Stimulated activated CD8-positive, alpha-beta memory T cell treated with anti-CD3 and anti-CD28 coated beads, Interleukin-4, amount 100 ng/mL, for 48 hours (primary cell): ENCODE results near the gene CUEDC1.
A peak's percentile ranks its signal among the peaks of the same experiment; 100 is the strongest.

Experiments used
- DNase-seq: peaks from one replicate; pipeline ENCODE4 v3.0.0-alpha.2; 2020

The CUEDC1 gene

DNA sequence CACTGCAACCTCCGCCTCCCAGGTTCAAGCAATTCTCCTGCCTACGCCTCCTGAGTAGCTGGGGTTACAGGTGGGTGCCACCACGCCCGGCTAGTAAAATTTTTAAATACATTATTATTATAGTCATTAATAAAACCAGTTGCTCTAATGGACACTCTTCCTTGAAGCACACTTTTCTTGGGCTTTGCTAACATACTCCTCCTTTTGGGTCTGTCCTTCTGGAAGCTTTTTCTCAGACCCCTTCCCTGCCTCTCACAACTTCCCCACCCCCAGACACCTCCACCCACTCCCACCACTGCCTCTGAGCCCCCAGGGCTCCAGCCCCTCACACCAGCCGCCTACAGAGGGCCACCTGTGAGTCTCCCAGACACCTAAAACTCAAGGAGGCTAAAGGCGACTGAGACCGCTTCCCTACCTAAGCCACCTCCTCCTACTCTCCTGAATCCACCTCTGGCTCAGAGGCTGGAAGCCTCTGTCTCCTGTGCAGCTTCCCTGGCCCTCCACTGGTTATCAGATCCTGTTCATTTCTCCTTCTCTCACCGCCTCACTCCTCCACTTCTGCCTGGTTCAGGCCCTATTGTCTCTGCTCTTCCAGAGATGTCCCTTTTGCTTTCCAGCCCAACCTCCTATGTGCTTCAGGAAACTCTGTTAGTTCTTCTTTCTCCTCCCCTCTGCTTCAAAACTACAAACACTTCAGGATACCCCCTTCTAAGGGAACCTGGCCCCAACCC lies 2.1 kb upstream of the CUEDC1 start:
- no peak for DNase-seq

DNA sequence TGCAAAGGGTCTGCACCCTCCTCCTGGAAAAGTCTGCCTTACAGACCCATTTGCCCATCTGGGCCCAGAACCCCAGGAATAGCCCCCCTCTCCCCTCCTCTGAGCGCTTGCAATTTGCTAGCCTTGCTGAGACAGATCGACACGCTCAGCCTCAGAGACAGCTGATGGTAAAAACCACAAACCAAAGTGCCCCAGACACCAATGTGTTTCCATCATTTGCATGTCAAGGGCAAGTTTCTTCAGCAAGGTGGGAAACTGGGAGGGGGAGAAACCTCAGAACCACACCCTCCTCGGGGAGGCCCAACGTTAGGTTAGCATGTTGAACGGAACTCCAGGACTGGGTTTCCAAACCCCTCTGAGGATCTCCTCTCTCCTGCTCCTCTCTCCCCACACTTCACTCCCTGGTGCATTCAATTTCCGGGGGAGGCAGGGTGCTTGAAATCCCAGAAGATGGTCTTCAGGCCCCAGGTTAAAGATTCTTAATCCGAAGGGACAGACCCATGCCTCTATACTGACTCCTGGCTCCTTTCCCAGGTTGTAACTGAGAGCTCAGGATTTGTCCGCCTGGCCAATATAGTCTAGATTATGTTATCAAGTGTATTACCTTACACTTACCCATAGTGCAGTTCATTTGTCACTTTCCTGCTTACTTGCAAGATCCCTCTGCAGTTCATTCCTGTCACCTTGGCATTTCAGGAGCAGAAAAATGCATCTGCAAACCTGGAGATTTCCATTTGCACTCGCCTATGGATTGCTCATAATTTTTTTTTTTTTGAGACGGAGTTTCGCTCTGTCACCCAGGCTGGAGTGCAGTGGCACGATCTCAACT lies 1.3 kb upstream of the CUEDC1 start:
- peak; percentile 52 for DNase-seq

- DNase-seq: no peak
Measured at GRCh38 chr17:57954397-57955182, 622 bp downstream of the CUEDC1 start.

- DNase-seq: no peak
Measured at GRCh38 chr17:57953705-57954396, 1.4 kb downstream of the CUEDC1 start.

DNA sequence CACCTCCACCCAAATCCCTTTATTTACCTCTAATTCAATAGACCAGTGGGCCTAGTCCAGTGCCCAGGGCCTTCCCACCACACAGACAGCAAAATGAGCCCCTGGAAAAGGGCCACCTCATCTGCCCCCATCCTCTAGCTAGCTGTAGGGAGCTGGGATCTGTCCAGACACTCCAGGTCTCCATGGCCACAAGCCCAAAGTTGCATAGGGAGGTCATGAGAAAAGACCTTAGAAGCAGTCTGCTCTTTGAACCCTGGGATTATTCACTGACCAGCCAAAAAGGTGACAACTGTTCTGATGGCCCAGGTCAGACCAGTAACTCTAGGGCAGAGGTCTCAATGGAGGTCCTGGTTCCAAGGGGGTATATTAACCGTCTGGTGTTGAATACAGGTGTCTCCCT lies 2.0 kb downstream of the CUEDC1 start:
- no peak for DNase-seq

DNA sequence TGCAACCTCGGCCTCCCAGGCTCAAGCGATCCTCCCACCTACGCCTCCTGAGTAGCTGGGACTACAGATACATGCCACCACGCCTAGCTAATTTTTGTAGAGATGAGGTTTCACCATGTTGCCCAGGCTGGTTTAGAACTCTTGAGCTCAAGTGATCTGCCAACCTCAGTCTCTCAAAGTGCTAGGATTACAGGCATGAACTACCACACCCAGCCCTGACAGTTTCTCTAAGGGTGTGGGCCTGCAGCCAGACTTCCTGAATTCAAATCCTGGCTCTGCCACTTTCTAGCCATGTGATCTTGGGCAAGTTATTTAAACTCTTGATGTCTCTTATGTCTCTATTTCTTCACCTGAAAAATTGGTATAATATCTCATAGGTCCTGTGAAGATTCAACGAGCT lies 5.6 kb downstream of the CUEDC1 start:
- no peak for DNase-seq

GRCh38 chr17:57948555-57949420 lies 6.4 kb downstream of the CUEDC1 start:
- DNase-seq: no peak

GRCh38 chr17:57948169-57948554 lies 7.0 kb downstream of the CUEDC1 start:
- no peak for DNase-seq

- no peak for DNase-seq
Measured at GRCh38 chr17:57947369-57947768, 7.8 kb downstream of the CUEDC1 start.

DNA sequence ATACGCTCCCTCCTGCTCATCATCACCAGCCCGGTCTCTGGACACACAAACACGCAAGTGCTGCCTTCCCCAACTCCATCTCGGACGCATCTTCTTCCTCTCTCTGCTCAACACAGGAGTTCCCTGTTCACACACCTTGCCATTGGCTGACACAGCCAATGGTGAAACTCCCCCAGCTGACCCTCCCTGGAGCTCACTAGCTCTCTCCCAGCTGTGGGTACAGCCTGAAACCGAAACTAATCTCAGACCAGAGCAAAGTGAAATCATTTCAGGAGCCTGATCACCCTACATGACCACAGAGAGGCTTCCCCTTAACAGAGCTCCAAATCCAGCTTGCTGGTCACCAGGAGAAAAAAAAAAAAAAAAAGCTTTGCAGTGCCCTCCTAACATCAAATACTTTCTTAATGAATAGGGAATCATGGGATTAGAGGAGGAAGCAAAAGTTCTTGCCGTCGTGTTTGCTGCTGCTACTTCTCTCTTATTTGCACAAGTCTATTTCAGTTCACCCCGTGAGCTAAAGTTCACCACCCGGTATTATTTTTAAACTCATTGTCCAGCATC lies 8.3 kb downstream of the CUEDC1 start:
- DNase-seq: no peak

DNA sequence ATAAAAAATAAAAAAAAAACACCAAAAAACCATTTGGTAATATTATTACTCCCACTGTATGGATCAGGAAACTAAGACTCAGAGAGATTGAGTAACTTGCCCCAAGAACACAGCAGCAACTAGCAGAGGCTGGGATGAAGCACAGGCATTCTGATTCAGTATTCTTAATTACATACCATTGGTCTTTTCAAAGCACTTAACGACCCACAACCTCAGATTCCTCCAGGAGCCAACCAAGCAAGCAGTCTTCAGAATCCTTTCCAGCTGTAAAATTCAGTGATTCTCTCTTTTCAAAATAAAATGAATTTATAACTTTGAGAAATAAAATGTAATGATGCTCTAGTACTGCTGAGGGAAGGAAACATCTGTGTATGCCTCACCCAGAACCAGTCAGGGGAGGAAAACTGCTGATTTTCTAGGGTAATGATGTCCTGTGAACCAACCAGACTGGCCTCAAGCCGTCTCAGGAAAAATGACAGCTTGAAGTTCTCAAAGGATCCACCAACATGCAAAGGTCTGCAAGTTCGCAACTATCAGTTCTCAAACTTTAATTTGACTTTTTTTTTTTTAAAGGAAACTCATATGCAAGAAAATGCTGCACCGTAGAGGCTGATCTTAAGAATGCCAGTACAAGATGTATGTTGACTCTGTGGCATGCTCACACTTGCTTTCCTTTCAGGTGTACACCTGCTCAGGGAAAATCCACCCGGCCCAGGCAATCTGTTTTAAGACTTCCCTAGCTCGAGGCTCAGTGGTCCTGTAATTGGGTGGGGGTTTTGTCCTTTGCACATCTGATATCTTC lies 9.0 kb downstream of the CUEDC1 start:
- DNase-seq: no peak

- no peak for DNase-seq
Measured at GRCh38 chr17:57944908-57945307, 10.3 kb downstream of the CUEDC1 start.

DNA sequence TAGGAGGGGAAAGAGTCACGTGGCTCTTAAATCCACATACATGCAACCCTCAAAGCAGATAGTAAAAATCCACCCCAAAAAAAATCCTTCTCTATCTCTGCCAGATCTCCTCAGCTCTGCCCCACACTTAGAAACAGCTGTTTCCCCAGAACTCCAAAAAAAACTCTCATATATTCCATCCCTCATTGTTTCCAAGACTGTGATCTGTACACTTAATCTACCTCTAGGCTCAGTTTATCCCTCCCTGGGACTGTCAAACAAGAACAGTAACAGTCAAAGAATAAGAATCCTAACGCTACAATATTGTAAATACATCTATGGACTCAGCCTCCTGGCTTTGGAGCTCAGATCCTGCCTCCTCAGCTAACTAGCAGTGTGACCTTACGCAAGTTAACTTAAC lies 11.6 kb downstream of the CUEDC1 start:
- DNase-seq: no peak

- no peak for DNase-seq
Measured at GRCh38 chr17:57943140-57943539, 12.1 kb downstream of the CUEDC1 start.

DNA sequence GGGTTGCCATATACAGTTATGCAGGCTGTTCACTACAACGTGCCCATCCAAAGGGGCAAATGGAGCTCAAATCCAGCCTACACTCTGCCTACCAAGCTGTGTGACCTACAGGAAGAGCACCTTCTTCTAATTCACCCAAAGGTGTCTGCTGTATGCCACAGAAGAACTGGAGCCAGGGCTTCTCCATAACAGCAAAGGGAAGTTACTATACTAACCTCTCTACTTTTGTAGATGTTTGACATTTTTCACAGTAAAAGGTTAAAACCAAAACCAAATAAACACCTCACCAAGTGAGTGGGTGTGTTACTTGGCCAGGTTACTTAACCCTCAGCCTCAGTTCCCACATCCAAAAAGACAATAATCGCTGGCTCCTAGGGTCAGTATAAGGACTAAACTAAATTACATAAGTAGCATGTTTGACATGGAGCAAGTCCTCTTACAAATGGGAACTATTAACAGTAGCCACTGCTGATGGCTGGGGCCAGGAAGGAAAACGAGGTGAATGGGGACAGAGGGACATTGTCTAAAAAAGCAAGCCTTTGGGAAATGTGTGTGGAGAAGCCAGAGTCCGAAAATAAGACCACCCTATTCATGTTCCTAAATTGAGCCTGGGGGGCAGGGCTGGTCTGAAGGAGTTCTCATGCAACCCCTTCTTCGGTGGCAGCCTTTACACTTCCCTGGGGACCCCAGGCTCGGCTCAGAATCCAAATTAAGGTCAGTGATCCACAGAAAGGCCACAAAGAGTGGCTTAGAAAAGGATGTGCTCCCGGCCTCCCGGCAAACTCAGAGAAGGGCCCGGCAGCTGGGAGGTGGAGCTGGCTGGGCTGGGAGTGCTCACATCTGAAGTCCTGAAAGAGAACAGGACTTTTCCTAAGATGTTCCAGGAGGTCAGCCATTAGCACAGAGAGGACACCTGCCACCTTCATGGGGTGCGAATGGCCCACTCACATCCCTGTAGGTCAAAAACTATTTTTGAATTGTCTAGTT lies 13.5 kb downstream of the CUEDC1 start:
- DNase-seq: no peak

GRCh38 chr17:57940653-57941329 lies 14.4 kb downstream of the CUEDC1 start:
- DNase-seq: no peak

DNA sequence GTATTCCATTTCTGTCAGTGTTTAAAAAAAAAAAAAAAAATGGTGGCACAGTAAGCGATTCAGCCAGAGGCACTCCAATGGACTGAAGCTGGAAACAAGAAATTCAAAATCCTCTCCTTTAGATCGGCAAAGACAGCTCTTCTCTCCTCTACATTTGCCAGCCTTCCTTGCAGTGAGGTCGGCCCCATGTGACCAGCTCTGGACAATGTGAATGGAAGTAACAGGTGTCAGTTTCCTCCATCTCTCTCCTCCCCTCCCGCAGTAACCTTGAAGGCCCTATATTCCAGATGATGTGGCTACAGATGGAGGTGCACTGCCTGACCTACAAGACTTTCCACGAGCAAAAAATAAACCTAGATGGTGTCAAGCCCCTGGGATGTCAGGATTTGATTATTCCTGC lies 15.0 kb downstream of the CUEDC1 start:
- DNase-seq: no peak

DNA sequence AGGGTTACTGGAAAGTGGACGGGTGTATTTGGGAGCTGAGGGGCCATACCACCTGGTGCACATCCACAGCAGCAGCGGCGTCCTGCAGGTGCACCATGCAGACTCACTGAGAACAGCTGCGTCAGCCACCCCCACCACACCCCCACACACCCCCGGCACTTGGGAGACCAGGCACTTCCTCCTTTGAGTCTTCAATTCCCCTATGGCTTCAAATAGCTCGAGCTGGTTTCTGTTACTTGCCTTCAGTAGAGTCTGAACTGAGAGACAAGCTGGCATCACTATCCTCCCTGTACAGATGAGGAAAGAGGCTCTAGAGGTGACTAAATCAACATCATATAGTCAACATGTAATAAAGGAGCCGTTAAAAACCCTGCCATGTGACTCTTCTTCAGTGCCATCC lies 15.4 kb downstream of the CUEDC1 start:
- no peak for DNase-seq

DNA sequence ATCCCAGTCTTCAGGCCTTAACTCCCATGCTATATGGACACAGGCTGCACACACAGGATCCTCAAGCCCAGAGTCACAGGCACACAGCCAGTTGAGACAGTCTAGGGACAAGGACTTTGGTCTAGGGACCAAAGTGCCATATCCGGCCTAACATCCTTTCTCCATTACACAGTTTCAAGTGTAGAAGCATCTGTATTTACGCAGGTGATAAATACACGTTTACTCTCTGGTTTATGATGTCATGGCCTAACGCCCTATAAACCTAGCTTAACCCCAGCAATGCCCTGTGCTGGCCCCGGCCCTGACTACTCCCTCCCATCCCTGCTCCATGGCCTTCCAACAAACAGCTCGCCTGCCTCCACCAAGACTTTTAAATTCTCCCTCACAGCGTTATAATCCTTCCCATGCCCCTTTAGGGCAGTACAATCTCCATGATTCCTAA lies 17.1 kb downstream of the CUEDC1 start:
- DNase-seq: no peak
